Stimulated activated CD4-positive, alpha-beta T cell treated with anti-CD3 and anti-CD28 coated beads, Interleukin-15, amount 100 ng/mL, for 24 hours (primary cell): ENCODE measurements around the gene FIBCD1.
A peak's percentile ranks its signal among the peaks of the same experiment; 100 is the strongest.

ENCODE experiments used
- DNase-seq: peaks from one replicate; pipeline ENCODE4 v3.0.0-alpha.2; 2020

The FIBCD1 gene

DNA sequence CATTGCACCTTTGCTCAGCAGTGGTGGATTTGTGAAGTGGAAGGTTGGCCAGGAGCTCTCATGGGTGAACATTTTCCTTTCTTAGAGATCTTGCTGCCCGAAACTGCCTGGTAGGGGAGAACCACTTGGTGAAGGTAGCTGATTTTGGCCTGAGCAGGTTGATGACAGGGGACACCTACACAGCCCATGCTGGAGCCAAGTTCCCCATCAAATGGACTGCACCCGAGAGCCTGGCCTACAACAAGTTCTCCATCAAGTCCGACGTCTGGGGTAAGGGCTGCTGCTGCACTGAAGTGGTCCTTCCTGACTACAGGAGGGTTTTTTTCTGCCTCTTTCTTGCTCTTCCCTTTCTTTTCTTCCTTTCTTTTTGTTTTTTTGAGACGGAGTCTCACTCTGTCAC is 64.3 kb downstream of the FIBCD1 start:
- DNase-seq, result no peak

DNA sequence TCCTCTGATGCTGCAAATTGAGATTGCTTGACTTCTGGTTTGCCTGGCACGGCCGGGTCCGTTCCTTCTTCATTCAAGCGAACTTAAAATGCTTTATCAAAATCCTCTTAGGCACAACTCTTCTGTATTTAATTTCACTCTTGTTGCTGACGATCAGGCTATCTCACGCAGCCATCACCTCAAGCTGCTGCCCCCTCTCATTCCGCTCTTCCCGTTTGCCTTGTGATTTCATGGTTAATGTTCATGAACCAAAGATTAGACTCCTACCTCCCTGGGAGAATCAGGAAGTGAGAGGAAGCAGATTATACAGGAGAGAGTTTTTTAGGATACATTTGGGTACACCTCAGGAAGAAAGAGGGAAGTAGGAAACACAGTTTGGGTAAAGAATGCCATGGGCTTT is 65.1 kb downstream of the FIBCD1 start:
- no peak for DNase-seq

DNA sequence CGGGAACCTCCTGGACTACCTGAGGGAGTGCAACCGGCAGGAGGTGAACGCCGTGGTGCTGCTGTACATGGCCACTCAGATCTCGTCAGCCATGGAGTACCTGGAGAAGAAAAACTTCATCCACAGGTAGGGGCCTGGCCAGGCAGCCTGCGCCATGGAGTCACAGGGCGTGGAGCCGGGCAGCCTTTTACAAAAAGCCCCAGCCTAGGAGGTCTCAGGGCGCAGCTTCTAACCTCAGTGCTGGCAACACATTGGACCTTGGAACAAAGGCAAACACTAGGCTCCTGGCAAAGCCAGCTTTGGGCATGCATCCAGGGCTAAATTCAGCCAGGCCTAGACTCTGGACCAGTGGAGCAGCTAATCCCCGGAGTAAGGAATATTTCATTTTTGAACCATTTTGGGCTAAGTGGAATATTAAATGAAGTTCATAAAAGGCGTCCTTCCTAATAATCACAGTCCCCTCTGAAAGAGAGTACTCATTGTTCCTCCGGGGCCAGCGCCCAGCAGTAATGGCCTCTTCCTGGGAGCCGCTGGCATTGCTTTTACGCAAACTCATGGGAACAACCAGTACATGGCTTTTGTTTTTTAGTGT is 66.0 kb downstream of the FIBCD1 start:
- no peak for DNase-seq

DNA sequence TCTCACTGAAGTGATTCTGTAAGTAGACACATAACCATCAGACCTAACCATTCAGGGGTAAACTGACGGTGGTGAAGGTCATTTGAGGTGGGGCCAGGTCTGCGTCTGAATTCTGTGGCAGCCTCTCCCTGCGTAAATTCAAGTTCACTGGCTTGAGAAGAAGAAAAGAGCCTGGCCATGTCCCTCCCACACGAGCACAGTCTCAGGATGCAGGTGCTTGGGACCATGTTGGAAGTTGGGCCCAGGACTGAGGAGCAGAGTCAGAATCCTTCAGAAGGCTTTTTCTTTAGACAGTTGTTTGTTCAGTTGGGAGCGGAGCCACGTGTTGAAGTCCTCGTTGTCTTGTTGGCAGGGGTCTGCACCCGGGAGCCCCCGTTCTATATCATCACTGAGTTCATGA is 66.5 kb downstream of the FIBCD1 start:
- DNase-seq, result no peak

DNA sequence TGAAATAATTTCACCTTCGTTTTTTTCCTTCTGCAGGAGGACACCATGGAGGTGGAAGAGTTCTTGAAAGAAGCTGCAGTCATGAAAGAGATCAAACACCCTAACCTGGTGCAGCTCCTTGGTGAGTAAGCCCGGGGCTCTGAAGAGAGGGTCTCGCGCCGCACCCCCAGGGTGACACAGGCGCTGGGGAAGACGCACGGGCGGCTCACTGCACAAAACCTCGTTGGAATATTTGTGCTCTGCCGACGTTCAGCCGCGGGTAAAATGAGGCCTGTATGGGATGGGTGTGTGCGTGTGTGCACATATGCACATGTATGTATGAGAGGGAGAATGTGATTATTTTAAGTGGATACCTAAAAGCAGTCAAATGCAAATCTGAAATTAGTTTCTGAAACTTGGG is 67.0 kb downstream of the FIBCD1 start:
- no peak for DNase-seq

DNA sequence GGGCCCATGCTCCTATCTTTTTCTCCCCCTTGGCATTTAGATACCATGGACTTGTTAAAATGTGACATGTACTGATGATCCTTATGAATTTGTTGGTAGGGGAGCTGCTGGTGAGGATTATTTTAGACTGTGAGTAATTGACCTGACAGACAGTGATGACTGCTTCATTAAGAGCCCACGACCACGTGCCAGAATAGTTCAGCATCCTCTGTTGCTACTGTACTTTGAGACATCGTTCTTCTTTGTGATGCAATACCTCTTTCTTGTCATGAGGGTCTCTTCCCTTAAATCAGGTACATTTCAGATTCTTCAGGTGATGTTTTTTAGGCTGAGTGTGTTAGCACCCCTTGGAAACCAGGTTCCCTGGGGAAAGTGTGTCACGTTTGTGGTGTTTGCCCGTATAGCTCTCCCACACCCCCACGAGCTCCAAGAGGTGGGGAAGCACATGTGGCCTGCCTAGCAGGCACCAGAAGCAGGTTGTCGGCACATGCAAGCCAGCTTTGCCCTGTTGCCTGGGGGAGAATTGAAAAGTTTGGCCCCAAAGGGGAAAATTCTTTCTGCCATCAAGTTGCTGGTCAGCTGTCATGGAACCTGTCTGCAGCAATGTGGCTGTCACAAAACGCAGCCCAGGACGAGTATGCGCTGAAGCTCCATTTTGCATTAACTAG is 67.5 kb downstream of the FIBCD1 start:
- DNase-seq, result no peak

DNA sequence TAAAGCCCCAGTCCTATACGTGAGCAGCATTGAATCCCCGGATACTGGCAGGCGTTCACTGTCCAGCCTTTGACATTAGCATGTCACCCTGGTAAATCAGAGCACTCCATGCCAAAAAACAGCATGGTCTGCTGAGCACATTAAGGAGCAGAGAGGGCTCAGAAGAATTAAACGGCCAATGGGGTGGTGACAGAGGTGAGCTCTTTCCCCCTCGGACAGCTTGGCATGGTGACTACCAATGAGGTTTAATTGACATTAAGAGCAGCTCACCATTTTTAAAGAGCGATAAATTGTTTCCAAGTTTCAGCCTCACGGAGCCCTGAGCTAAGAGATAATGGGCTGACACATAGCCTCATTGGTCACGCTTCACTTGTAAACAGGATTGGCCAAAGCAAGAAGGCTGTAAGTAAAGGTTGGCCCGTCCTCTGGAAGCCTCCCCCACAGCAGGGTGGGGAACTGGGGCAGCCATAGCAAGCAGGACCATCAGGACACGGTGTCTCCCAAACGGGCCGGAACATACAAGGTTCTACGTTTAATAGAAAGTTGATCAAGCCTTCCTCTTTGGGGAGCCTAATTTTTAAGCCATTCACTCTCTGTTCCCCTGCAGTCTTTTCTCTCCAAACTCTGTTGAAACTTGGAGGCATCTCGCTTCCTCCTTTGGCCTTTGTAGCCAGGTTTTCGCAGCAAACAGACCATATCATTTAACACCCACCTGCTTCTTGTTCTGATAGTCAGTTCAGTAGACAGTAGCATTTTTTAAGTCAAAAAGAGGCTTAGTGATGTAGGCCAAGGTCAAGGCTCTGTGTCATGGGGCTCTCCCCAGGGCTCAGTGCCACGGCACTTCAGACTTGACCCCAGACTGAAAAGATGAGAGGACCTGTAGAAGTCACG is 68.3 kb downstream of the FIBCD1 start:
- no peak for DNase-seq

DNA sequence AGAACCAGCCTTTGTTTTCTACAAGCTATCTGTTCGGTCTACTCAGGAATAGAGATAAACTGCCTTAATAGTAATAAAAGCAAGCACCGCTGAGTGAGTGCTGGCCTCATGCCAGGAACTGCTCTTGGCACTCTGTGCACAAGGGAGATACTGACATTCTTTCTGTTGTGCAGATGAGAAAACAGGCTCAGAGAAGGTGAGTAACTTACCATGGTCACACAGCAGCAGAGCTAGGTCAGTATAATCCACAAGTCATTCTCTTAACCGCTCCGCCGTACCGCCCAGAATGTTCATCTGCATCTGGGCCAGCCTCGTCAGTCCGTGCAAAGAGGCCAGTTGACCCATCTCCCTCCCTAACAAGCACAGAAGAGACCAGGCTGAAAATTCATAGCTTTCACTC is 69.8 kb downstream of the FIBCD1 start:
- DNase-seq, result no peak

DNA sequence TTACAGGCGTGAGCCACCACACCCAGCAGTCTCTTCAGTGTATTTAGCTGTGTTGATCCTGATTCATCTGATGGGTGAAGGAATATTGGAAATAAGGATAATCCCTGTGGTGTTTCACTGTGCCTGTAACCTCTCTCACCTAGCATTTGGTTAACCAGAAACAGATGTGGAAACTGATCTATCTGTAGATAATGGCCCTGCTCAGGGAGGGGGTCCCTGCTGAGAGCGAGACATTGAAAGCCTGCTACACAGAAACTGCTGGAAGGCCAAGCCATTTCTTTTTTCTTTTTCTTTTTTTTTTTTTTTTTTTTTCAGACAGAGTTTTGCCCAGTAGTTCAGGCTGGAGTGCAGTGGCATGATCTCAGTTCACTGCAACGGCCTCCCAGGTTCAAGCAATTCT is 70.8 kb downstream of the FIBCD1 start:
- no peak for DNase-seq

DNA sequence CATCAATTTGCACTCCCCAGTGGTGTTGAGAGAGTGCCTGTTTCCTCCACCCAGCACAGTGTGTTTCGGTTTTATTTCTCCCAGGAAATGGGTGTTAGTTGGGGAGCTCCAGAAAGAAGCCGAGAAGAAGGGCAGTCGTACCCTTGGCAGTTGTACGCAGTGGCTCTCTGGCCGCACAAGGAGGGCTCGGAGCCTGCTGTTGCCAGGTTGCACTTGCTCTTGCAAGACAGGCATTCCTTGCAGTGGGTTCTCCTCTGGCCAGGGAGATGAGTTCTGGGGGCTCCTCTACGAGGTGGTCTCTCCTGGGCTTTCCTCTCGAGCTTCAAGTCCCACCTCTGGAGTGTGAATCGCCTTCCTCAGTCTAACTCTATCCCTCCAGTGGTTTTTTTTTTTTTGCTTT is 71.5 kb downstream of the FIBCD1 start:
- DNase-seq, result no peak

DNA sequence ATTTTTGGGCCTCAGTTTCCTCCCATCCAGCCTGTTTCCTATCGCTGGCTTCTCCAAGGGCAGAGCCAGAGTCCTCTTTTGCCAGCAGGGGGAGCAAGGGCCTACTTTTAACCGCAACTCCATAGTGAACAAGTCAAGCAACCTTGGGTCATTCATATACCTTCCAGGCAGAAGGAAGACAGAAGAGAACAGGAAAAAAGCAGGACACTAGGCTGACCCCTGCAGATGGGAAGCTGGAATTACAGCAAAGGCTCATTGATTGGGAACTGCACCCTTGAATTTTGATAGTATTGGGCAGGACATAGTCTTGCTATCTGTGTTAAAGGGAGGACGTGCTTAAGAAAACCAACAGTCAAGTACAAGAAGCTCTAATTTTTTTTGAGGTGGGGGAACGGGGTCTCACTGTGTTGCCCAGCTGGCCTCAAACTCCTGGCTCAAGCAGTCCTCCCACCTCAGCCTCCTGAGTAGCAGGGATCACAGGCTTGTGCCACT is 72.5 kb downstream of the FIBCD1 start:
- DNase-seq, result peak; percentile 69

DNA sequence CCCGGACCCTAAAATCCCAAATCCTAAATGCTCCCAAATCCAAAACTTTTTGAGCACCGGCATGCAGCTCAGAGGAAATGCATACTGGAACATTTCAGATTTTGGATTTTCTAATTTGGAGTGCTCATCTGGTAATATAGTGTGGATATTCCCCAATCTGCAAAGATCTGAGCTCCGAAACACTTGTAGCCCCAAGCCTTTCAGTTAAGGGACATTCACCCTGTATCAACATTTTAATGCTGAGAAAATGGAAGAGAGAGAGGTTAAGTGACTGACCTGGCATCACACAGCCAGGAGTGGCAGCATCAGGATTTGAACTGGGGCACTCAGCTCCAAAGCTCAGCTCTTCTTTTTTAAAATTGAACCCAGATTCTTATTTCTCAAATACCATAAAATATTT is 73.1 kb downstream of the FIBCD1 start:
- no peak for DNase-seq

DNA sequence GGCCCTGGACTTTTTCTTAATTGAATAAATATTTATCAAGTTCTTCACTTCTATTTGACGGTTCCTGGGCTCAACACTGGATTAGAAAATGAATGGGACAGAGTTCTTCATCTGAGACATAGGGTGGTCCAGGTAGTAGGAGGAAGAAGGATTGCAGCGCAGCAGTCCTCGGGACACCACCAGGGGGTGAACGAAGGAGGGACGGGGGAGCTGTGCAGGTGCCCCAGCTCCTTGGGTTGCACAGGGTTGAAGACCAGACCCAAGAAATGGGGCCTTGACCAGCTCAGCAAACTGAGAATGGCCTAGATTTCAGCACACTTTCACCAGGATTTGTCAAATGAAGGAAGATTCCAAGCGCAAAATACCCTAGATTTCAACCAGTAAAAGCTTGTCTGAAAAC is 74.5 kb downstream of the FIBCD1 start:
- no peak for DNase-seq

DNA sequence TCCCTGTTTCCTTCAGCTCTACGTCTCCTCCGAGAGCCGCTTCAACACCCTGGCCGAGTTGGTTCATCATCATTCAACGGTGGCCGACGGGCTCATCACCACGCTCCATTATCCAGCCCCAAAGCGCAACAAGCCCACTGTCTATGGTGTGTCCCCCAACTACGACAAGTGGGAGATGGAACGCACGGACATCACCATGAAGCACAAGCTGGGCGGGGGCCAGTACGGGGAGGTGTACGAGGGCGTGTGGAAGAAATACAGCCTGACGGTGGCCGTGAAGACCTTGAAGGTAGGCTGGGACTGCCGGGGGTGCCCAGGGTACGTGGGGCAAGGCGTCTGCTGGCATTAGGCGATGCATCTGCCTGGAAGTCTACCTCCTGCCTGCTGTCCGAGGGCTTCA is 76.3 kb downstream of the FIBCD1 start:
- no peak for DNase-seq

DNA sequence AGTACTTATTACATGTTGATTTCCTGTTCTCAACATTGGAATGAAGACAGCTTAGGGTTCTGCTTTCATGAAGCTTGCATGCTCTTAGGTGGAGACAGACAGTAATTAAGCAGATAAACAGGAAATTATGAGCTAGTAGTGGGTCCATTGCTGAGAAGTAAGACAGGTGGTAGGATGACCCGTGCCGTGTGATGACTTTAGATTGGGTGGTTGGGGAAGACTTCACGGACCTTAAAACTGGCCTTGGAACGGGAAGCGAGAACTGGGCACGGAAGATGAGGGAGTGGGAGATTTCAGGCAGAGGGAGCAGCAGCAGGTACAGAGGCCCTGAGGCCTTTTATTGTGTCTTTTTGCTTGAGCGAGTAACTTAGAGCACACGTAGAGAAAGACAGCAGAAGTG is 76.8 kb downstream of the FIBCD1 start:
- DNase-seq, result no peak

DNA sequence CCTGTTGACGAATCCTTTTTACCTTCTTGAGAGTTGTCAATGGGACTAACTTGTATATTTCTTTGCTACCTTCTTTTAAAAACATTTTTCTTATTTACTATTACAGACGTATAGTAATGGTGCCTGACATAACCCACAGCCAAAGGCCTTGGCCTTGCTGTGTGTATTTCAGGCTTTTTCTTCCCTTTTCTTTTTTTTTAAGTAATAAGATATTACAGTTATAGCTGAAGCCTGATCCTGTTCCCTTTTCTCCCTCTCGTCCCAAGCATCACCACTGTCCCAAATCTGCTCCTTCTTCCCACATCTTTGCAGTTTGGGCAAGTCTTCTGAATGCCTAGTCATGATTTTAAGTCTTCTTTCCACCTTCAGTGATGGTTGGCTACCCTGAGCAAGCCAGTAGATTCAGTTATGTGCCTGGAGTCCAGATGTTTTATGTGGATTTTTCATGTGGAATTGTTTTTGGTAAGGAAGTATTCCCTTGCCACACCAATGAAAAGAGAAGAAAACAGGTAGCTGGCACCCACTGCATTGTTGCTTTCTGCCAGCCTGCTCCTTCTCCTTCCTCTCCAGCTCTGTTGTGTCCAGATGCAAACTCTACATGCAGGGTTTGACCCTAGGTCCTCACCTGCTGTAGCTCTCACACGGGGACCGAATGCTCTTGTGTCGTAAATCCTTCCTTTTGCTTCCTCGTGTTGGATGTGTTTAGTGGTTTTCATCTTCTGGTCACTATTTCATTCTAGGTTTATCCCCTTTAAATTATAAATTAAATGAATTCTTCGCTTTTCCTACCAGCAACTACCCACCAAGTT is 77.5 kb downstream of the FIBCD1 start:
- DNase-seq, result no peak

DNA sequence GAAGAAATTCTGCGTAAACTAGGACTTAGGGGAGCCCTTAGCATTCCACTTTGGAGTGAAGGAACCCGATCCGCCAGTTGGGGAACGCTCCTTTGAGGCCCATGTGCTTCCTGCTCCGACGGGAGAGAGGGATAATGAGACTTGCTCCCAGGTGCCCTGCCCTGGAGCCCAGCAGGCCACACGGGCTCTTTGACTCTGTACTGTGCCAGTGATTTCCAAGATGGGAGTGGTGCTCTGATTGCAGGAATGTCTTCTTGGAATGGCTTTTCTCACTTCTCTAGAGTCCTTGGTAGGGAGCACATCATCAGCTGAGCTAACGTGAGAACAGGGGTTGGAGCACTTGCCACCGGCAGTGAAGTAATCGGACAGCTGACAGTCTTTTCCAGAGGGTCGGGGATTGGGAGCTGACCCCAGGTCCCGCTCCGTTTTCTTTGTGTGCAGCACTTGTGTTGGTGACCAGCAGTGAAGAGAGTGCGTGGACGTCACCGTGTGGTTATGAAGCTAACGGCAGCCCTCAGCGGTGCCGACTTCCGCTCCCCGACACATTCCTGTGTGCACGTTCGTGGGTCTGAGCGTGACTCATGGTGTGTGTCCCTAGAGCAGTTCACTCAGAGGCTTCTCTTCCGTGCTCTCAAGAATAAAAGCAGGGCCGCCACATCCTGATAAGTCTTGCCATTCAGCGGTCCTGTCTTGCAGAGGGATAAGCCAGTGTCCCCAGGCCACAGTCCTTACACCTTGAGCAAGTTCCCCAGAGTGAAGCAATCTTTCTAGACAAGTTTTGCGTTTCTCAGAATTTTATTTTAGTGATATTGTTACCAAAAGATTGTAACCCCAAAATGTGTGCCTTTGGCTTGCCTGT is 78.4 kb downstream of the FIBCD1 start:
- DNase-seq, result no peak

DNA sequence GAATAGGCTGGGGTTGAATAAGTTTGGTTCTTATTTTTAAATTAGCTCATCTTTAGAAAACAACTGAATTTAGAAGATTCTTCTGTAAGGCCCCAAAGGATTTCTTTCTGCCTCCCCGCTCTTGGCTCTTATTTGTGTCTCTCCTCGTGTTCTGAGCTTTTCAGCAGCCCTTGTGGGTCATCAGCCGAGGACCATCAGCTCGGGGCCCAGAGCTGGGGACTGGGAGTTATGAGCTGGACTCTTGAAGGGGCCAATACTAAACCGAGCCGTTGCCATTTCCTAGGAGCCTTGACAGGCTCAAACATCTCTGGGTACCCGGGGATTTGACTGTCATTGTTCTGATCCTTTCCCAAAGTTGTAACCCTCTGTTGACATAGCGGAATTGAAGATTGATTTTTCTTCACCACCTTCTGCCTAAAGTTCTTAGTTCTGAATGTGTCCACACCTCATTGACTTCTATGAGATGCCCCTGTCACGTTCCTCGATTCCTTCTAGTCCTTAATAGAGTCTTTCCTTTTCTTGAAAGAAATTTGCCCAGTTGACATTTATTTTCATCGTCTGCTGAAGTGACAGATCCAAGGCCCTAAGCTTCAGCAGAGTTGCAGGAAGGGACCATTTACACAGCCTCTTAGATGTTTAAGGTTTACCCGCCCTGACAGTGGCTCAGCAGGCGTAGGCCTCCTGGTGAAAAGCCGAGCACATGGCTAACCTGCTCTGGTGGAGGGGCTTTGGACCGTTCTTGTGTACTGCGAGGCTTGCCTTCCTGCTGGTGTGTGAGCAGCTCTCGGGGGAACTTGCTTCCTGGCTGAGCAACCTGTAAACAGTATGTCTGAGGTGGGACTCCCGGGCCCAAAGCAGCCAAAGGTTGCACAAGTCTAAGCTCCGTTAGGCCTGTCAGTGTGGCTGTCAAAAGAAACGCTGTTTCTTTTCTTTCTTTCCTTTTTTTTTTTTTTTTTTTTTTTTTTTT is 80.0 kb downstream of the FIBCD1 start:
- no peak for DNase-seq

DNA sequence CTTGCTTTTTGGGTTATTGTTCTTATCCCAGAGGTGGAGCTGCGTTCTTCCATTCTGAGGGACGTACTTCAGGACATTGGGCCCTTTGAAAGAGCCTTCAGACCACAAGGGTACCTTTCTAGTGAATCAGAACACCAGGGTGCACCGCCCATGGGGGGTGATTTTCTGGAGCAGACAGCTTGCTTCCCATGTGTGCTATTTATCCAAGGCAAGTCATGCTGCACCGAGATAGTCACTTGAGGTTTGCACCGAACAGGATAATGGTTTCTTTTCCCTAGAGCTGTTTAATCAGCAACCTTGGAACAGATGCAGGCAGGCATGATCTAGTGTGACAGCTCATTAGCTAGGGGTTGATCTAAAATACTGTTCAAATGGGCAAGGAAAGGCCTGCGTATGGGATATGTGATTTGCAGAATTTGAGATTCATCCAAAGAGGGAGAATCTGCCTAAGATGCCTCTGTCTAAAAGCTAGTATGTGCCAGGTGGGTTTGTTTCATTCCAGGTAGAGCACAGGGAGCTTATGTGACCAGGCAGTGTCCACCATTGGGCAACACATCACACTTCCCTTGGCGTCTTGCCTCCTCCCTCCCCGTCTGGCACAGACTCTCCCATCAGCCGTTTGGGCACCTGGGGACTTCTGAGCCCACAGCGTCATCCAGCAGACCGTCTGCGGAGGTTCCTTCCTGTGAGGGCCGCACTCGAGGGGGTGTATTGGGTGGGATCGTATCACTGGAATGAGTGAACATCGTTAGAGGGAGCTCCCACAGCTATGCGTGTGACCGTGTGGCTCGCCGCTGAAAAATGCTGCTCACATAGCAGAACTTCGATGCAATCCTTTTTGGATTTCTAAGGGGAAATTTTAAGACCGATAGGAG is 80.9 kb downstream of the FIBCD1 start:
- DNase-seq, result no peak

DNA sequence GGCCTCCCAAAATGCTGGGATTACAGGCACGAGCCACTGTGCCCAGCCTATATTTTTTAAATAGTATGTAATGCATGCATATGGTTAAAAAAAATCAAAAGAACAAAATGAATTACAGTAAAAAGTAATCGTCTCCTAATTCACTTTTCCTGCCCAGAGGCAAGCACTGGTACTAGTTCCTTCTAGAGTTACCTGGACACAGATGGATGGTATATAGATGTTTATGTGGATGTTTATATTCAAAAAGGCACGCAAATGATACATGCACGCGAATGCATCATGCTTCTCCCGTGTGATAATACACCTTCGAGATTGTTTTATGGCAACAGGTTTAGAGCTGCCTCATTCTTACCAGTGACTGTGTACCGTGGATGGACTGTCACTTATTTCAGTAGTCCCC is 82.6 kb downstream of the FIBCD1 start:
- no peak for DNase-seq
